ENCODE measurements around the gene SPACA4.

GRCh38 chr19:48638831-48639381 lies 32.4 kb downstream of the SPACA4 start:
- TF ChIP-seq POLR2AphosphoS5 (IDR thresholded peaks at IDR 0.05; ENCODE audit: low read depth, low read length) (no peak), TAF1 (IDR thresholded peaks at IDR 0.05; ENCODE audit: borderline replicate concordance, low read depth, low read length) (no peak), POLR2A (IDR thresholded peaks at IDR 0.05; ENCODE audit: low read depth, low read length) (no peak)

Data from GM12892 (cell line).